ENCODE data around the gene EEF1A1.
"Not testable (repeated sequence)": the region's sequence is repeated elsewhere in the genome, so short reads cannot be mapped to it uniquely, and the experiment has no call there.

- TF ChIP-seq, protein P1, sequence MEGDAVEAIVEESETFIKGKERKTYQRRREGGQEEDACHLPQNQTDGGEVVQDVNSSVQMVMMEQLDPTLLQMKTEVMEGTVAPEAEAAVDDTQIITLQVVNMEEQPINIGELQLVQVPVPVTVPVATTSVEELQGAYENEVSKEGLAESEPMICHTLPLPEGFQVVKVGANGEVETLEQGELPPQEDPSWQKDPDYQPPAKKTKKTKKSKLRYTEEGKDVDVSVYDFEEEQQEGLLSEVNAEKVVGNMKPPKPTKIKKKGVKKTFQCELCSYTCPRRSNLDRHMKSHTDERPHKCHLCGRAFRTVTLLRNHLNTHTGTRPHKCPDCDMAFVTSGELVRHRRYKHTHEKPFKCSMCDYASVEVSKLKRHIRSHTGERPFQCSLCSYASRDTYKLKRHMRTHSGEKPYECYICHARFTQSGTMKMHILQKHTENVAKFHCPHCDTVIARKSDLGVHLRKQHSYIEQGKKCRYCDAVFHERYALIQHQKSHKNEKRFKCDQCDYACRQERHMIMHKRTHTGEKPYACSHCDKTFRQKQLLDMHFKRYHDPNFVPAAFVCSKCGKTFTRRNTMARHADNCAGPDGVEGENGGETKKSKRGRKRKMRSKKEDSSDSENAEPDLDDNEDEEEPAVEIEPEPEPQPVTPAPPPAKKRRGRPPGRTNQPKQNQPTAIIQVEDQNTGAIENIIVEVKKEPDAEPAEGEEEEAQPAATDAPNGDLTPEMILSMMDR (IDR thresholded peaks at IDR 0.05 in 8 of 11, conservative IDR thresholded peaks at IDR 0.05 in 3 of 11), result not testable (repeated sequence)
- TF ChIP-seq POLR2A, POLR2AphosphoS5 (IDR thresholded peaks at IDR 0.05): not testable (repeated sequence)
Observed at GRCh38 chr6:73505705-73506104, 15.1 kb downstream of the EEF1A1 start.
